Activated naive CD4-positive, alpha-beta T cell treated with anti-CD3 and anti-CD28 coated beads, Interleukin-2, amount 50 U/mL, for 24 hours (primary cell): ENCODE data around the gene ZC3H13.

ENCODE experiments used
- H3K27ac Mint-ChIP-seq: one replicate; pipeline ENCODE4 v1.8.0; 2021; ENCODE audit warnings: mild to moderate bottlenecking, mixed read lengths
- H3K27me3 Mint-ChIP-seq: one replicate; pipeline ENCODE4 v1.8.0; 2021; ENCODE audit warnings: mixed read lengths
- H3K36me3 Mint-ChIP-seq: one replicate; pipeline ENCODE4 v1.8.0; 2021; ENCODE audit warnings: mixed read lengths
- H3K4me1 Mint-ChIP-seq: one replicate; pipeline ENCODE4 v1.8.0; 2021; ENCODE audit warnings: mixed read lengths
- H3K4me3 Mint-ChIP-seq: one replicate; pipeline ENCODE4 v1.8.0; 2021; ENCODE audit warnings: mild to moderate bottlenecking, mixed read lengths
- H3K9me3 Mint-ChIP-seq: one replicate; pipeline ENCODE4 v1.8.0; 2021; ENCODE audit warnings: mixed read lengths

The ZC3H13 gene

GRCh38 chr13:46082324-46082723 lies 29.8 kb upstream of the ZC3H13 start:
- peaks cover 19% of the 10 kb centered on the region for H3K4me1 Mint-ChIP-seq

GRCh38 chr13:46079770-46080169 lies 27.2 kb upstream of the ZC3H13 start:
- no peaks in the 10 kb centered on the region for H3K27me3 Mint-ChIP-seq
- H3K4me1 Mint-ChIP-seq: peaks cover 19% of the 10 kb centered on the region
- H3K9me3 Mint-ChIP-seq: no peaks in the 10 kb centered on the region
- no peak overlapping the region for H3K4me3 Mint-ChIP-seq
- no peaks in the 10 kb centered on the region for H3K36me3 Mint-ChIP-seq
- no peak overlapping the region for H3K27ac Mint-ChIP-seq

More at GRCh38 chr13:46082324-46082723, 29.8 kb upstream of the ZC3H13 start:
- Mint-ChIP-seq H3K4me3 (no peak overlapping the region), H3K27ac (no peak overlapping the region), H3K9me3 (no peaks in the 10 kb centered on the region), H3K27me3 (no peaks in the 10 kb centered on the region), H3K36me3 (no peaks in the 10 kb centered on the region)

GRCh38 chr13:46077265-46077664 lies 24.7 kb upstream of the ZC3H13 start:
- H3K27me3 Mint-ChIP-seq: peaks cover 1% of the 10 kb centered on the region

GRCh38 chr13:46076827-46077226 lies 24.3 kb upstream of the ZC3H13 start:
- H3K36me3 Mint-ChIP-seq: no peaks in the 10 kb centered on the region
- H3K4me1 Mint-ChIP-seq: peaks cover 19% of the 10 kb centered on the region
- peak overlapping the region; percentile 14 for H3K27ac Mint-ChIP-seq
- peaks cover 1% of the 10 kb centered on the region for H3K27me3 Mint-ChIP-seq
- H3K4me3 Mint-ChIP-seq: no peak overlapping the region
- H3K9me3 Mint-ChIP-seq: no peaks in the 10 kb centered on the region

More at GRCh38 chr13:46077265-46077664, 24.7 kb upstream of the ZC3H13 start:
- H3K36me3 Mint-ChIP-seq: no peaks in the 10 kb centered on the region
- peaks cover 19% of the 10 kb centered on the region for H3K4me1 Mint-ChIP-seq
- H3K27ac Mint-ChIP-seq: no peak overlapping the region
- no peaks in the 10 kb centered on the region for H3K9me3 Mint-ChIP-seq
- no peak overlapping the region for H3K4me3 Mint-ChIP-seq

DNA sequence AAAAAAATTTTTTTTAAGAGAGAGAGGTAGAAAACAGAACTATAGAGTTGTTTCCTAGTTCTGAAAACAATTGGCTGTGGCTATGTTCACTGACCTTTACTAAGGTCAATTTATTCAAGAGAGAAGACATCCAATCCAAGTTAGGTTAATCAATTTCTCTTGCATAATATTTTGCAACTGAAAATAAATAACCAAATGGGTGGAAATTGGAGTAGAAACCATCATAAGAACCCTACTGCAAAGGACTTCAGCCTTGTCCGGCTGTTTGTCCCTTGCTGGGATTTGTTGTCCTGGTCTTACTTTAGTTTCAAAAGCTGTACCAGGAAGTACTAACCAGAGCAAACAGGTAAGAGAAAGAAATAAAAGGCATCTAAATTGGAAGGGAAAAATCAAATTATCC lies 23.3 kb upstream of the ZC3H13 start:
- Mint-ChIP-seq H3K27me3 (peaks cover 1% of the 10 kb centered on the region), H3K9me3 (no peaks in the 10 kb centered on the region), H3K36me3 (no peaks in the 10 kb centered on the region), H3K27ac (no peak overlapping the region), H3K4me3 (no peak overlapping the region), H3K4me1 (peaks cover 19% of the 10 kb centered on the region)

- H3K4me3 Mint-ChIP-seq: no peak overlapping the region
- H3K4me1 Mint-ChIP-seq: no peaks in the 10 kb centered on the region
- no peak overlapping the region for H3K27ac Mint-ChIP-seq
- no peaks in the 10 kb centered on the region for H3K9me3 Mint-ChIP-seq
- peaks cover 2% of the 10 kb centered on the region for H3K27me3 Mint-ChIP-seq
- no peaks in the 10 kb centered on the region for H3K36me3 Mint-ChIP-seq
These were observed 19.2 kb upstream of the ZC3H13 start for GRCh38 chr13:46071590-46072249.

DNA sequence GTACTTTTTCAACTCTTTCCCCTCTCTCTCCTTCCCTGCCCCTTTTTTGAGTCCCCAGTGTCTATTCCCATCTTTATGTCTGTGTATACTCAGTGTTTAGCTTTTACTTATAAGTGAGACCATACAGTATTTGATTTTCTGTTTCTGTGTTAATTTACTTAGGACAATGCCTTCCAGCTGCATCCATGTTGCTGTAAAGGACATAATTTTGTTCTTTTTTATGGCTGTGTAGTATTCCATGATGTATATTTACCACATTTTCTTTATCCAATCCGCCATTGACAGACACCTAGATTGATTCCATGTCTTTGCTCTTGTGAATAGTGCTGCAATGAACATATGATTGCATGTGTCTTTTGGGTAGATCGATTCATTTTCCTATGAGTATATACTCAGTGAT lies 10.7 kb upstream of the ZC3H13 start:
- Mint-ChIP-seq H3K4me1 (no peaks in the 10 kb centered on the region), H3K36me3 (no peaks in the 10 kb centered on the region), H3K27ac (no peak overlapping the region), H3K4me3 (no peak overlapping the region), H3K9me3 (peaks cover 4% of the 10 kb centered on the region), H3K27me3 (peaks cover 1% of the 10 kb centered on the region)

DNA sequence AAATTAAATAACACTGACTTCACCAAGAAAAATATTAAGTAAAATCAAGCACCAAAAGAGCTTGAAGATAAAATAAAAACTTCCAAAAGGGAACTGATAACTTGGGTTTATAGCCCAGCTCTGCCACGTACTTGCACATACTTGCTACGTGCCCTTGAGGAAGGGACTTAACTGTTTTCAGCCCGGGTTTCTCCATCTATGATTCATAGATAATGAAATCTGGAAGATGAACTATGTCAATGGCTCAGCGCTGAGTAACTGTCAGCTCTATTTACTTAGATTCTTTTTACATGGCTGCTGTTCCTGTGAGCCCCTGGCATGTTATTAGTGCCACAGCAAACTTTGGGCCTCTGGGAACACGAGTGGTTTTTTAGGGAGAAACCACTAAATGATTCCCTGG lies 9.6 kb upstream of the ZC3H13 start:
- Mint-ChIP-seq H3K36me3 (no peaks in the 10 kb centered on the region), H3K27me3 (peaks cover 1% of the 10 kb centered on the region), H3K4me3 (no peak overlapping the region), H3K9me3 (peaks cover 4% of the 10 kb centered on the region), H3K4me1 (no peaks in the 10 kb centered on the region), H3K27ac (no peak overlapping the region)

DNA sequence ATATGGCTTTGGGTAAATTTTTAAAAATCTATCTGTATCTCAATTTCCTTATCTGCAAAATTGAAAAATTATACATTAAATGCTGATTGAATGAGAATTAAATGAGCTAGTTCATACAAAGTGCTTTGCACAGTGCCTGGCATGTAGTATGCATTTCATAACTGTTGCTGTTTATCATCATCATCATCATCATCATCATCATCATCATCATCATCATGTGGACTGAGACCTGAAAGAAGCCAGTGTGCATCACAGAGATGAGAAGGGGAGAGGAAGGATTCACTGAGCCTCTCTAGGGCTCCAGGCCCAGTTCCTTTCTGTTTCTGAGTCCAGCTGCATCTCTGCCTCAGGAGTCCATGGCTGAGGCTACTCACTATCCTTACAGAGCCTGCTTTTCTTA lies 6.9 kb upstream of the ZC3H13 start:
- no peak overlapping the region for H3K27ac Mint-ChIP-seq
- peaks cover 5% of the 10 kb centered on the region for H3K27me3 Mint-ChIP-seq
- no peak overlapping the region for H3K4me3 Mint-ChIP-seq
- peaks cover 4% of the 10 kb centered on the region for H3K9me3 Mint-ChIP-seq
- H3K4me1 Mint-ChIP-seq: no peaks in the 10 kb centered on the region
- peaks cover 2% of the 10 kb centered on the region for H3K36me3 Mint-ChIP-seq

DNA sequence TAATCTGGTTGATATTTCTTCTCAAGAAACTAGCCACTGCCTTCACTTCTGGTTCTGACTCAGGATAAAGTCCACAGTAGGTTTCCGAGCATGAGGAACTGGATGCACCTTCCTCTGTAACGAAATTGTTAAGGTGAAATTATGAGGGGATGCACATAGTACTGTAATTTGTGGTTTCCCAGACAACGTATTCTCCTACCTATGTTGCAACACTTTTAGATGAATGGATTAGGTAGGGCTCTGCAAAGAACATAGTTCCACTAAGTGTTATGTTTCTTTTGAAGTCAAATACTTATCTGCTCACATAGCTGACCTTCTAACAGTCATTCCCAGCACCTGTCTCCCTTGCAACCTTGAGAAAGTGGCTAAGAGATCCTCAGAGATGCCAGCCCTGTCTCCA lies 5.7 kb upstream of the ZC3H13 start:
- Mint-ChIP-seq H3K4me3 (no peak overlapping the region), H3K27ac (no peak overlapping the region), H3K36me3 (peaks cover 2% of the 10 kb centered on the region), H3K4me1 (peaks cover 4% of the 10 kb centered on the region), H3K9me3 (peaks cover 1% of the 10 kb centered on the region), H3K27me3 (peaks cover 6% of the 10 kb centered on the region)

DNA sequence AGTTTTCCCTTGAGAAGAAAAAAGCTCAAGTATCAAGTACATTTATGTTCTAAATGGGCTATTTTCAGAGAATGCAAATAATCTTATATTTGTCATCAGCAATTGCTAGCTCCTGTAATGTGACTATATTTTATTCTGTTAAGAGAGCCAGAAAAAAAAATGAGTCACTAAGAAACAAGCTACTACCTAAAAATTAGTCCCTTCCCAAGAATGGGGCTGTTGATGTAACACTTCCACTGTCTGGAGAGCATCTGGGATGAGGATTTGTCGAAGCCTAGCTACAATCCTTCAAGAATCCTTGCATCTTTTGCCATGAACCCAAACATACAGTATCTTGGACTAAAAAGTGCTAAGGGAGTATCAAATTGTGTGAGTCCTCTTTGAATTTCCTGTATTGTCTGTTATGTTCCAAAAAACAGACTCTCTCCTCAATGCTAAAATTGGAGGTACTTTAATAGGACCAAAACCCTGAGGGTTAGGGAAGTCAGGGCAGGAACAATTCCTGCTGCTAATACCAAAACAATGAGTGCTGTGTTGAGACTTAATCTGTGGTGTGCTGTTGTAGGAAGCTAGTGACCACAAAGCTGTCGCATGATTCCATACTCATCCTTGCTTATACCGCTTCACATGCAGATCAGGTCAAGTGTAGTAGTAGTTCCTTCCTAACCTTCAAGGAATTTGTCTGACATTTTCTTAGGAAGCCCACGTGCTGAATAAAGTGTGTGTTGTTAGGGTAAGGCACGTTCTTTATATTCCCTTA lies 4.9 kb upstream of the ZC3H13 start:
- Mint-ChIP-seq H3K27me3 (peaks cover 6% of the 10 kb centered on the region), H3K9me3 (no peaks in the 10 kb centered on the region), H3K4me3 (no peak overlapping the region), H3K36me3 (peaks cover 2% of the 10 kb centered on the region), H3K27ac (no peak overlapping the region), H3K4me1 (peaks cover 12% of the 10 kb centered on the region)

DNA sequence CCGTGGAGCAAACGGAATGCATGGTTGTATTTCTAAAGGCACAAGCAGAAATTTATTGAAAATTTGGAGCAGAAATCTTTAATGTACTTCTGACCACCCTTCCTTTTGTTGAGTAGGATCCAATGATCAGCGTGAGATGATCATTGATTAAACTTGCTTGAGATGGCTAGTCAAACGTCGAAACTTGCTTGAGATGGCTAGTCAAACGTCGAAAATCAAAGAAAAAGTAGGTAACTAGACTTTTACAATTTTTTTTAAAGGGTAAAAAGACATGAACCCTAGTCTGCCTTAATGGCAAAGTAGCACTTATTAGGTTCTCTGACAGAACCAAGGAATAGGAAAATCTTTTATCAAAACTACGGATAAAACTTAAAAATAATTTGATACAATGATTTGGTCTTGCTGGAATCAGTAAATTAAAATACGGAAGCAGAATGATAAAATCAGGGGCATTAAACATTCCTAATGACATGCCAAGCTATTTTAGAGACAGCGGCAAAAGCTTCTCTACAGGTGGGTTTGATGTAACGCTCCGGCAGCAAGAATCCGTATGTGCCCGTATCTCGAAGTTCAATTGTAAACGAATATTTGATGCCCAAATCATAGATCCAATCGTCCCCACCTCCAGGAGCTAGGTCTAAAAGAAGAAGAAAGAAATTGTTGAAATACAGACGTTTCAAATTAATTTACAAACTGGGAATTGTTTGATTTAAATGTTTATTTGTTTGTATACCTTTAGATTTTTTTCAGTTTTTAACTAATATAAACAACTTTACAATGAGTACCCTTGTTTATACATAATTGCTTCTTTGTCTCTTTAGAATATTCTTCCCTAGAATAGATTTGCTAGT lies 841 bp upstream of the ZC3H13 start:
- Mint-ChIP-seq H3K36me3 (peaks cover 2% of the 10 kb centered on the region), H3K9me3 (no peaks in the 10 kb centered on the region), H3K4me1 (peaks cover 30% of the 10 kb centered on the region), H3K27ac (peak overlapping the region; percentile 90), H3K4me3 (peak overlapping the region; percentile 95), H3K27me3 (peaks cover 6% of the 10 kb centered on the region)

- Mint-ChIP-seq H3K36me3 (peaks cover 5% of the 10 kb centered on the region), H3K4me1 (peaks cover 43% of the 10 kb centered on the region), H3K27me3 (peaks cover 6% of the 10 kb centered on the region), H3K4me3 (peak overlapping the region; percentile 95), H3K9me3 (no peaks in the 10 kb centered on the region), H3K27ac (peak overlapping the region; percentile 90)
These were observed 603 bp downstream of the ZC3H13 start for GRCh38 chr13:46051968-46052318.

DNA sequence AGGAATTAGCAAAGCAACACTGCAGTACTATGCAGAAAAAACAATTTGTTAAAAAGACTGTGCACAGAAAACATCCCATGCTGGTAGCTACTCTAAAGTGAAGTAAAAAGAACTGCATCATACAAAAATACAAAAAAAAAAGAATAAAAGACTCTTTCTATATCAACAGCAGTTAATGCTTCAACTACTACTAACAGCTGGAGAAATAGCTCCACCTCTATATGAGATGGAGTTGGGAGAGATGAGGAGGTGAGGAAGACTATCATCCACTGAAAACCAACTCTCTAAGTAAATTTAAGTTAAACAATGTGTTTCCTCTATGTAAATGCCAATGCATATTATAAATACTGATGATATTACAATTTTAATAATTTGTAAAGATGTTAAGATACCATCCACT lies 1.8 kb downstream of the ZC3H13 start:
- peaks cover 2% of the 10 kb centered on the region for H3K27me3 Mint-ChIP-seq
- H3K4me3 Mint-ChIP-seq: peak overlapping the region; percentile 68
- no peak overlapping the region for H3K27ac Mint-ChIP-seq
- no peaks in the 10 kb centered on the region for H3K9me3 Mint-ChIP-seq
- peaks cover 50% of the 10 kb centered on the region for H3K4me1 Mint-ChIP-seq
- peaks cover 5% of the 10 kb centered on the region for H3K36me3 Mint-ChIP-seq

DNA sequence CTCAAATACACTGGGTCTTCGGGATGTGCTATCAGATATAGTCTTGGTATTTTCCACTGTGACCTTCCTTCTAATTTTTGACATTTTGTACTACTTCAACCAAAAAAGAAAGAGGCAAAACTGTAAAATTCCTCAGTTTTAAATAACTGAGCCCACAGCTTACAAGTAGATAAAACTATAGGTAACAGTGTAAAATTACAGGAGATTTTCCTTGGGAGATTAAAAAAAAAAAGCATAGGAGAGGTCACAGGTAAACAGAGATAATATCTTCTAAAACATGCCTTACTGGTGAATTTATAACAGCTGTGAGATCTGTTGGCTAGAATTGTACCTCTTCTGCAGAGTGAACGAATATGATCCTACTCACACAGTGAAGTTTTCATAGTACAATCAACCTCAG lies 7.1 kb downstream of the ZC3H13 start:
- Mint-ChIP-seq H3K4me3 (no peak overlapping the region), H3K9me3 (no peaks in the 10 kb centered on the region), H3K36me3 (peaks cover 7% of the 10 kb centered on the region), H3K4me1 (peaks cover 48% of the 10 kb centered on the region), H3K27me3 (no peaks in the 10 kb centered on the region), H3K27ac (no peak overlapping the region)

- Mint-ChIP-seq H3K27ac (no peak overlapping the region), H3K36me3 (peaks cover 9% of the 10 kb centered on the region), H3K4me3 (no peak overlapping the region), H3K9me3 (no peaks in the 10 kb centered on the region), H3K4me1 (peaks cover 34% of the 10 kb centered on the region), H3K27me3 (no peaks in the 10 kb centered on the region)
These were observed 8.9 kb downstream of the ZC3H13 start for GRCh38 chr13:46043647-46044046.
